Measurements from ENCODE around the gene CFAP65. TPM values are rescaled to one million over a fixed set of nuclear protein-coding genes. Genes with fewer than 3 reads are reported as not detected.

CFAP65 gene
- total RNA-seq, 4 donors from 2014 or later, result 1.5 to 3.6 TPM; not detected in 2

DNA sequence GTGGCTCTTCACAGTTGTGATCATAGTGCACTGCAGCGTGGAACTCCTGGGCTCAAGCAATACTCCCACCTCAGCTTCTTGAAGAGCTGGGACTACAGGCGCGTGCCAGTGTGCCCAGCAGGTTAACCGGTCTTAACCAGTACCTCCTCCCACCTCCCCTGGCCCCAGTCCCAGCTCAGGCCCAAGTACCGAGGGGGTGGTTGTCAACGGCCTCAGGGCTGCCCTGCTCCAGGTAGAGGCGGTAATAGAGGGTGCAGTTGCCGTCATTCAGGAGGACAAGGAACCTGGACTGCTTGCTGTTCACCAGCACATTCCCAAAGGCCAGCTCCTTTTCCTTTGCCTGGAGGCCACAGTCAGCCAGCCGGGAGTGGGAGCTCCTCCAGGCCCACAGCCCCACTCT, 19.7 kb downstream of the CFAP65 start:
- H3K4me3 ChIP-seq, result no peak overlapping the region
- TF ChIP-seq, protein P1, sequence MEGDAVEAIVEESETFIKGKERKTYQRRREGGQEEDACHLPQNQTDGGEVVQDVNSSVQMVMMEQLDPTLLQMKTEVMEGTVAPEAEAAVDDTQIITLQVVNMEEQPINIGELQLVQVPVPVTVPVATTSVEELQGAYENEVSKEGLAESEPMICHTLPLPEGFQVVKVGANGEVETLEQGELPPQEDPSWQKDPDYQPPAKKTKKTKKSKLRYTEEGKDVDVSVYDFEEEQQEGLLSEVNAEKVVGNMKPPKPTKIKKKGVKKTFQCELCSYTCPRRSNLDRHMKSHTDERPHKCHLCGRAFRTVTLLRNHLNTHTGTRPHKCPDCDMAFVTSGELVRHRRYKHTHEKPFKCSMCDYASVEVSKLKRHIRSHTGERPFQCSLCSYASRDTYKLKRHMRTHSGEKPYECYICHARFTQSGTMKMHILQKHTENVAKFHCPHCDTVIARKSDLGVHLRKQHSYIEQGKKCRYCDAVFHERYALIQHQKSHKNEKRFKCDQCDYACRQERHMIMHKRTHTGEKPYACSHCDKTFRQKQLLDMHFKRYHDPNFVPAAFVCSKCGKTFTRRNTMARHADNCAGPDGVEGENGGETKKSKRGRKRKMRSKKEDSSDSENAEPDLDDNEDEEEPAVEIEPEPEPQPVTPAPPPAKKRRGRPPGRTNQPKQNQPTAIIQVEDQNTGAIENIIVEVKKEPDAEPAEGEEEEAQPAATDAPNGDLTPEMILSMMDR (IDR thresholded peaks at IDR 0.05), result no peak
- TF ChIP-seq POLR2A (IDR thresholded peaks at IDR 0.05), result no peak
- DNase-seq, result peak in 1 of 3 donors; percentile 16

DNA sequence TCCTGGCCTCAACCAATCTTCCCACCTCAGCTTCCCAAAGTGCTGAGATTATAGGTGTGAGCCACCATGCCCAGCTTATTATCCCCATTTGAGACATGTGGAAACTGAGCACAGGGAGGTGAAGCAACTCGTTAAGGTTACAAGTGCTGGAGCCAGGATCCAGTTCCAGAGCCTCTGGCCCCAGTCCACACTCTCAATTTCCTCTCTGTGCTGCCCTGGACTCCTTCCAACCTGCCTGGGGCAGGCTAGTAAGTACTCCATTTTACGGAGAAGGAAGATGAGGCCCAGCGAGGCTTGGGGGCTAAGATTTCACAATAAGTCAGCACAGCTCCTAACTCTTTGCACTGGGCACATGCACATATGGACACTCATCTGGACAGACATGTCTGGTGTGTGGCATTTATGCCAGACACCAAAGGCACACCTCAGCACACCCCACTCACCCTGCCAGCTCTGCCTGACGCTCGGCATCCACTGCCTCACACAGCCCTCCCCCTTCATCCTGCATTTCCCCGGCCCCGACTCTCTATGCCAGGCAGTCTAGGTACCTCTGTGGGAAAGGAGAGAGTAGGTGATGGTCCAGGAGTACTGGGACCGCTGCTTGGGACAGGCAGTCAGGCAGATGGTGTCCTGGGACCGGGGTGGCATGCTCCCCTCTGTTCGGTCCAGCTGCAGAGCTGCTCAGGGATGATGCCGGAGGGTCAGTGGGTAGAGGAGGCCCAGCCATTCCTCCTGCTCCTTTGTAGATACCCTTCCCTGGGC, 20.5 kb downstream of the CFAP65 start:
- H3K4me3 ChIP-seq, result no peak overlapping the region
- peak in 1 of 3 donors; percentile 36 for DNase-seq
- H3K9me3 ChIP-seq, result no peaks in the 10 kb centered on the region
- H3K4me1 ChIP-seq, result no peaks in the 10 kb centered on the region
- TF ChIP-seq POLR2A (IDR thresholded peaks at IDR 0.05), result no peak
- TF ChIP-seq, protein P1 (IDR thresholded peaks at IDR 0.05), result no peak
- H3K27me3 ChIP-seq, result no peaks in the 10 kb centered on the region
- no peak overlapping the region for H3K27ac ChIP-seq
- no peaks in the 10 kb centered on the region for H3K36me3 ChIP-seq

More for the DNA sequence above, 19.7 kb downstream of the CFAP65 start:
- Histone ChIP-seq H3K27me3 (no peaks in the 10 kb centered on the region), H3K4me1 (no peaks in the 10 kb centered on the region), H3K9me3 (no peaks in the 10 kb centered on the region), H3K36me3 (no peaks in the 10 kb centered on the region), H3K27ac (no peak overlapping the region)

DNA sequence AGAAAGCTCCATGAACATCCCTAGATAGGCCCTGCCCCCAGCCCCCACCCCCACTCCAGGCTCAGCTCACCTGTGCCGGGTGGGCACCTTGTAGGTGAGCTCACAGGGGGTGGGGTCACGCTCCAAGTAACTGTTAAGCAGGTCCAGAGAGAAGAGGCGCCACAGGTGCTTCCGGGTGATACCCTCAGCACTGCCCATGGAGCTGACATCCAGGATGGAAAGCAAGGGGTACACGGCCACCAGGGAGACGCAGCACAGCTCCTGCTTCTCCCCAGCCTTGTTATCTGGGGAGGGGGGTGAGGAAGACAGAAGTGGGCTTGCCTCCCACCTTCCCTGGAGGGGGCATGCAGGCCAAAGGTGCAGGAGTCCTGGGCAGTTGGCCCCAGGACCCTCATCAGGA, 21.9 kb downstream of the CFAP65 start:
- no peak overlapping the region for H3K27ac ChIP-seq
- peak in 1 of 3 donors; percentile 36 for DNase-seq
- no peaks in the 10 kb centered on the region for H3K27me3 ChIP-seq
- H3K4me1 ChIP-seq, result no peaks in the 10 kb centered on the region
- H3K9me3 ChIP-seq, result no peaks in the 10 kb centered on the region
- TF ChIP-seq, protein P1 (IDR thresholded peaks at IDR 0.05), result no peak
- no peak for TF ChIP-seq POLR2A (IDR thresholded peaks at IDR 0.05)
- H3K4me3 ChIP-seq, result no peak overlapping the region
- no peaks in the 10 kb centered on the region for H3K36me3 ChIP-seq

DNA sequence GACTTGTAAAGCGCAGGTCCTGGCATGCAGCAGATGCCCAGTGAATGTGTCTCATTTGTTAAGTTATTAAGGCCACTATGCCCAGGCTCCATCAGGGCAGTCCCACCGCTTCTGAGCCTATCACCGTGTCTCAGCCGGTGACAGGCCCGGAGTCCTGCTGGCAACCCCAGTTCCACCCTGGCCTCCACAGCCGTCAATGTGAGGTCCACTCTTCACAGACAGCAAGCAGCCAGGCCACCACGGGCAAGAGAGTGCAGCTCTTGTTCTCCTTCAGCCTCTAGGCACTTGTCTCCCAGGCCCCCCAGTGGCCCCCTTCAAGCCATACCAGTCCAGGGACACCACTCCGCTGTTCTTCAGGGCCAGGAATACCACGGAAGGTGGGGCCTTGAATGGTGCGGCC, 22.6 kb downstream of the CFAP65 start:
- no peak overlapping the region for H3K4me3 ChIP-seq

DNA sequence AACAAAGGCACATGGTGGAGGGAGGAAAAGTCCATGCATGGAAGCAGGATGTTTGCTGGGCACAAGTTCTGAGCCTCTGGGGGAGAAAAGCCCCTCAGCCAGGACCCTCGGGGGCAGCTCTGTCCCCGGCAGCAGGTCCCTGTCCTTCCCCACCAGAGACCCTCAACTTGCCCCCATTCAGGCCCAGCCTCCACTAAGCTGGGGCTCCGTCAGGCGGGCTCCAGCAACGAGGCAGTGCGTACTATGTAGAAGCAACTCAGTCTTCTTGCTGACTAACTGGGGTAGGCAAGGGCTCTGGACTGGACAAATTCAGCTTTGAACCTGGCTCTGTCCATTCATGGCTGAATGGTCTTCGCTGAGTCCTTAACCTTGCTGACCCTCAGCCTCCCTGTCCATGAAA, 23.0 kb downstream of the CFAP65 start:
- H3K27me3 ChIP-seq, result no peaks in the 10 kb centered on the region
- H3K9me3 ChIP-seq, result no peaks in the 10 kb centered on the region
- DNase-seq, result no peak

More for the DNA sequence above, 22.6 kb downstream of the CFAP65 start:
- Histone ChIP-seq H3K27me3 (no peaks in the 10 kb centered on the region), H3K27ac (no peak overlapping the region), H3K9me3 (no peaks in the 10 kb centered on the region), H3K4me1 (no peaks in the 10 kb centered on the region), H3K36me3 (no peaks in the 10 kb centered on the region)
- peak in 1 of 3 donors; percentile 39 for DNase-seq
- no peak for TF ChIP-seq POLR2A (IDR thresholded peaks at IDR 0.05)
- TF ChIP-seq, protein P1 (IDR thresholded peaks at IDR 0.05), result no peak

More for the DNA sequence above, 23.0 kb downstream of the CFAP65 start:
- no peak for TF ChIP-seq POLR2A (IDR thresholded peaks at IDR 0.05)
- TF ChIP-seq, protein P1 (IDR thresholded peaks at IDR 0.05), result no peak
- Histone ChIP-seq H3K4me1 (no peaks in the 10 kb centered on the region), H3K36me3 (no peaks in the 10 kb centered on the region), H3K4me3 (no peak overlapping the region), H3K27ac (no peak overlapping the region)
